ENCODE data around the gene FAT2.

The FAT2 gene

DNA sequence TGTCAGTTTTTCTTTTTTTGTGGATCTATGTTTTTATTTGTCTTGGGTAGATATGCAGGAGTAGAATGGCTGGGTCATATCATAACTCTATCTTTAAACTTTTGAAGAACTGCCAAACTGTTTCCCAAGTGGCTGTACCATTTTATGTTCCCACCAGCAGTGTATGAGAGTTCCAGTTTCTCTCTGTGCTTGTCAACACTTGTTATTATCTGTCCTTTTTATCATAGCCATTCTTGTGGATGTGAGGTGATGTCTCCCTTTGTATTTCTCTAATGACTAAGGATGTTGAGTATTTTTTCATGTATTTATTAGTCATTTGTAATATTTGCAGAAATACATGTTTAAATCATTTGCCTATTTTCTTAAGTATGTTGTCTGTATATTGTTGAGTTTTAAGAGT lies 17.4 kb upstream of the FAT2 start:
- no peak overlapping the region for H3K4me3 ChIP-seq (ENCODE audit: low read depth in 1 of 2, low read length in 2 of 2)
- no peaks in the 10 kb centered on the region for H3K79me2 ChIP-seq (ENCODE audit: insufficient read depth, low read length)
- H3K36me3 ChIP-seq (ENCODE audit: insufficient read depth, low read length) = no peaks in the 10 kb centered on the region
- H3K4me1 ChIP-seq (ENCODE audit: insufficient read depth, low read length) = no peaks in the 10 kb centered on the region
- peaks cover 21% of the 10 kb centered on the region for H3K27me3 ChIP-seq (ENCODE audit: insufficient read depth, low read length, poor library complexity)
- no peak overlapping the region for H2AFZ ChIP-seq (ENCODE audit: low read depth, low read length)
- no peak overlapping the region for H3K4me2 ChIP-seq (ENCODE audit: insufficient read depth, low read length)
- no peak for TF ChIP-seq EZH2 (IDR thresholded peaks at IDR 0.05; ENCODE audit: borderline replicate concordance, low read depth, low read length, severe bottlenecking)
- TF ChIP-seq, protein P1, sequence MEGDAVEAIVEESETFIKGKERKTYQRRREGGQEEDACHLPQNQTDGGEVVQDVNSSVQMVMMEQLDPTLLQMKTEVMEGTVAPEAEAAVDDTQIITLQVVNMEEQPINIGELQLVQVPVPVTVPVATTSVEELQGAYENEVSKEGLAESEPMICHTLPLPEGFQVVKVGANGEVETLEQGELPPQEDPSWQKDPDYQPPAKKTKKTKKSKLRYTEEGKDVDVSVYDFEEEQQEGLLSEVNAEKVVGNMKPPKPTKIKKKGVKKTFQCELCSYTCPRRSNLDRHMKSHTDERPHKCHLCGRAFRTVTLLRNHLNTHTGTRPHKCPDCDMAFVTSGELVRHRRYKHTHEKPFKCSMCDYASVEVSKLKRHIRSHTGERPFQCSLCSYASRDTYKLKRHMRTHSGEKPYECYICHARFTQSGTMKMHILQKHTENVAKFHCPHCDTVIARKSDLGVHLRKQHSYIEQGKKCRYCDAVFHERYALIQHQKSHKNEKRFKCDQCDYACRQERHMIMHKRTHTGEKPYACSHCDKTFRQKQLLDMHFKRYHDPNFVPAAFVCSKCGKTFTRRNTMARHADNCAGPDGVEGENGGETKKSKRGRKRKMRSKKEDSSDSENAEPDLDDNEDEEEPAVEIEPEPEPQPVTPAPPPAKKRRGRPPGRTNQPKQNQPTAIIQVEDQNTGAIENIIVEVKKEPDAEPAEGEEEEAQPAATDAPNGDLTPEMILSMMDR (IDR thresholded peaks at IDR 0.05; ENCODE audit: borderline replicate concordance, extremely low read depth, low read length, poor library complexity, severe bottlenecking) = no peak
- H3K27ac ChIP-seq (ENCODE audit: low read length) = no peak overlapping the region
- H3K9ac ChIP-seq (ENCODE audit: low read depth, low read length) = no peak overlapping the region
- no peaks in the 10 kb centered on the region for H3K9me3 ChIP-seq (ENCODE audit: insufficient read depth, low read length, severe bottlenecking)
- no peaks in the 10 kb centered on the region; the same call in 1 of the 2 replicates for H4K20me1 ChIP-seq (ENCODE audit: insufficient read depth, low read length)
- DNase-seq (no peak), ATAC-seq (ENCODE audit: insufficient read depth, low read depth) (no peak)

DNA sequence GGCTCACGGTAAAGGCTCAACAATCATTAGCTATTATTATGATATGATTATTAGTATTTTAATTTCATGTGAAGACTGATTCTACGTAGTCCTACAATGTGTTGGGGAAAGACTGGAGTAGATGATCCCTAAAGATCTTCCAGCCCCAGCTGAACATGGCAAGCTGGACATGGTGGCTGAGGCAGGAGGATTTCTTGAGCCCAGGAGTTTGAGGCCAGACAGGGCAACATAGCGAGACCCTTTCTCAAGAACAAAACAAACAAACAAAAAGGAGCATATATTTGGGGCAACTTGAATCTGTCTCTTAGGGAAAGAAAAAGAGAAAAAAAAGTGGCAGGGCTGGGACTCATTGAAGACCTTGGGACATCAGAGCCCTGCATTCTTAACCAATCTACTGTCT lies 16.2 kb upstream of the FAT2 start:
- H3K4me3 ChIP-seq (ENCODE audit: low read depth in 1 of 2, low read length in 2 of 2) = no peak overlapping the region
- TF ChIP-seq, protein P1 (IDR thresholded peaks at IDR 0.05; ENCODE audit: borderline replicate concordance, extremely low read depth, low read length, poor library complexity, severe bottlenecking) = no peak
- no peak for TF ChIP-seq EZH2 (IDR thresholded peaks at IDR 0.05; ENCODE audit: borderline replicate concordance, low read depth, low read length, severe bottlenecking)
- no peak for ATAC-seq (ENCODE audit: insufficient read depth, low read depth)

DNA sequence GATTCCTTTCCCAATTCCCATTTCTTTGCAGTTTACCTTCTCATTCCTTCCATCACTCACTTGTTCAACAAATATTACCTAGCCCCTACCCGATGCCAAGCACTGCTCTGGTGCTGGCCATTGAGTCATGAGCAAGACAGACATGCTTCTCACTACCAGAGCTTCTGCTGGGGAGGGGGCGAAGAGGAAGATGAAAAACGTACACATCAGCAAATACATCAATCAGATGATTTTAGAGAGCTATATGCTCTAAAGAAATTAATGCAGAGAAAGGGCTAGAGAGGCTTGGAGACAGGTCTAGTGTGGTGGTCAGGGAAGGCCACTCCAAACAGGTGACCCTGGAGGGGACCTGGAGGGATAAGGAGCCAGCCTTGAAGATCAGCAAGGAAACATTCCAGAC lies 14.4 kb upstream of the FAT2 start:
- Histone ChIP-seq H3K9ac (ENCODE audit: low read depth, low read length) (no peak overlapping the region), H3K4me2 (ENCODE audit: insufficient read depth, low read length) (no peak overlapping the region), H3K4me1 (ENCODE audit: insufficient read depth, low read length) (no peaks in the 10 kb centered on the region), H3K36me3 (ENCODE audit: insufficient read depth, low read length) (no peaks in the 10 kb centered on the region), H3K79me2 (ENCODE audit: insufficient read depth, low read length) (no peaks in the 10 kb centered on the region), H3K27ac (ENCODE audit: low read length) (no peak overlapping the region), H3K4me3 (ENCODE audit: low read depth in 1 of 2, low read length in 2 of 2) (no peak overlapping the region), H2AFZ (ENCODE audit: low read depth, low read length) (no peak overlapping the region), H4K20me1 (ENCODE audit: insufficient read depth, low read length) (no peaks in the 10 kb centered on the region), H3K27me3 (ENCODE audit: insufficient read depth, low read length, poor library complexity) (peaks cover 17% of the 10 kb centered on the region), H3K9me3 (ENCODE audit: insufficient read depth, low read length, severe bottlenecking) (no peaks in the 10 kb centered on the region)
- ATAC-seq (ENCODE audit: insufficient read depth, low read depth) (no peak), DNase-seq (no peak)
- TF ChIP-seq, protein P1 (IDR thresholded peaks at IDR 0.05; ENCODE audit: borderline replicate concordance, extremely low read depth, low read length, poor library complexity, severe bottlenecking) = no peak
- no peak for TF ChIP-seq EZH2 (IDR thresholded peaks at IDR 0.05; ENCODE audit: borderline replicate concordance, low read depth, low read length, severe bottlenecking)

More for the DNA sequence above, 16.2 kb upstream of the FAT2 start:
- H2AFZ ChIP-seq (ENCODE audit: low read depth, low read length) = no peak overlapping the region
- no peak for DNase-seq
- no peaks in the 10 kb centered on the region; the same call in 1 of the 2 replicates for H4K20me1 ChIP-seq (ENCODE audit: insufficient read depth, low read length)
- peaks cover 17% of the 10 kb centered on the region for H3K27me3 ChIP-seq (ENCODE audit: insufficient read depth, low read length, poor library complexity)
- H3K9ac ChIP-seq (ENCODE audit: low read depth, low read length) = no peak overlapping the region
- H3K36me3 ChIP-seq (ENCODE audit: insufficient read depth, low read length) = no peaks in the 10 kb centered on the region
- H3K4me2 ChIP-seq (ENCODE audit: insufficient read depth, low read length) = no peak overlapping the region
- H3K4me1 ChIP-seq (ENCODE audit: insufficient read depth, low read length) = no peaks in the 10 kb centered on the region
- H3K27ac ChIP-seq (ENCODE audit: low read length) = no peak overlapping the region
- H3K9me3 ChIP-seq (ENCODE audit: insufficient read depth, low read length, severe bottlenecking) = no peaks in the 10 kb centered on the region
- H3K79me2 ChIP-seq (ENCODE audit: insufficient read depth, low read length) = no peaks in the 10 kb centered on the region

DNA sequence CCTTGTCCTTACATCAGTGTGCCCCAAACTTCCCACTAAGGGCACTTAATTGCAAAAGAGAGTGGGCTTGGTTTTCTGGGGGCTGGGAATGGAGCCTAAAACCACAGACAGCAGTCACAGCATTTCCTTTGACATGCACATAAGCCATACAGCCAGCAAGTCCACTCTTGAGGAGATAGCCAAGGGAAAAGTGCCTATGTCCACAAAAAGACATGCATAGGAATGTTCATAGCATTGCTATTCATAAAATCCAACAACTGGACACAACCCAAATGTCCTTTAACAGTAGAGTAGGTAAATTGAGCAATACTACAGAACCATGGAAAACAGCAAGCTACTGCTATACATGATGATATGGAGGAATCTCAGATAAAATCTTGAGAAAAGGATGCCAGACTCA lies 11.7 kb upstream of the FAT2 start:
- no peak for ATAC-seq (ENCODE audit: insufficient read depth, low read depth)
- Histone ChIP-seq H3K79me2 (ENCODE audit: insufficient read depth, low read length) (no peaks in the 10 kb centered on the region), H3K4me3 (ENCODE audit: low read depth in 1 of 2, low read length in 2 of 2) (no peak overlapping the region), H4K20me1 (ENCODE audit: insufficient read depth, low read length) (no peaks in the 10 kb centered on the region), H3K9ac (ENCODE audit: low read depth, low read length) (no peak overlapping the region), H2AFZ (ENCODE audit: low read depth, low read length) (no peak overlapping the region), H3K27ac (ENCODE audit: low read length) (no peak overlapping the region), H3K27me3 (ENCODE audit: insufficient read depth, low read length, poor library complexity) (peaks cover 17% of the 10 kb centered on the region), H3K4me2 (ENCODE audit: insufficient read depth, low read length) (no peak overlapping the region), H3K36me3 (ENCODE audit: insufficient read depth, low read length) (no peaks in the 10 kb centered on the region), H3K9me3 (ENCODE audit: insufficient read depth, low read length, severe bottlenecking) (no peaks in the 10 kb centered on the region), H3K4me1 (ENCODE audit: insufficient read depth, low read length) (no peaks in the 10 kb centered on the region)
- no peak for DNase-seq
- TF ChIP-seq, protein P1 (IDR thresholded peaks at IDR 0.05; ENCODE audit: borderline replicate concordance, extremely low read depth, low read length, poor library complexity, severe bottlenecking) = no peak
- TF ChIP-seq EZH2 (IDR thresholded peaks at IDR 0.05; ENCODE audit: borderline replicate concordance, low read depth, low read length, severe bottlenecking) = no peak
